ENCODE data around the gene SLC16A13. TPM values are rescaled to one million over a fixed set of nuclear protein-coding genes. Genes with fewer than 3 reads are reported as not detected.

The SLC16A13 gene
- total RNA-seq, 1 experiment from 2014 or later = 11.7 TPM

DNA sequence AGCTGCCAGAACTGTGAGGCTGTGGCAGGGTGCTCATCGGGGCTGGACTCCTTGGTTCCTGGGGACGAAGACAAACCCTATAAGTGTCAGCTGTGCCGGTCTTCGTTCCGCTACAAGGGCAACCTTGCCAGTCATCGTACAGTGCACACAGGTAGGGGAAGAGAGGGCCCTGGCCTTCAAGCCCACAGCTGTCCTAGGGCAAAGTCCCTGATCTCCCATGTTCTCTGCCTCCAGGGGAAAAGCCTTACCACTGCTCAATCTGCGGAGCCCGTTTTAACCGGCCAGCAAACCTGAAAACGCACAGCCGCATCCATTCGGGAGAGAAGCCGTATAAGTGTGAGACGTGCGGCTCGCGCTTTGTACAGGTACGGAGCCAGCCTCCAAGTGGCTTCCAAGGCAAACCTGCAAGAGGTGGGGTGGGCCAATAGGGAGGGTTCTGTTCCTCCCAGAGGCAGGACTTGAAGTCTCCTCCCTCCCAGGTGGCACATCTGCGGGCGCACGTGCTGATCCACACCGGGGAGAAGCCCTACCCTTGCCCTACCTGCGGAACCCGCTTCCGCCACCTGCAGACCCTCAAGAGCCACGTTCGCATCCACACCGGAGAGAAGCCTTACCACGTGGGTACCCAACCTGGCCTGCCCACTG is 9.2 kb upstream of the SLC16A13 start:
- no peaks in the 10 kb centered on the region for H3K9me3 ChIP-seq (ENCODE audit: low read depth, low read length, poor library complexity, severe bottlenecking)
- H3K36me3 ChIP-seq (ENCODE audit: insufficient read depth, low read length, poor library complexity, severe bottlenecking) = no peaks in the 10 kb centered on the region
- intact Hi-C loops (cut with micrococcal nuclease; ENCODE audit: unreplicated experiment) = no loop called here
- TF ChIP-seq EZH2 (IDR thresholded peaks at IDR 0.05; ENCODE audit: borderline replicate concordance, low read depth, low read length, poor library complexity, severe bottlenecking) = no peak
- TF ChIP-seq, protein P1, sequence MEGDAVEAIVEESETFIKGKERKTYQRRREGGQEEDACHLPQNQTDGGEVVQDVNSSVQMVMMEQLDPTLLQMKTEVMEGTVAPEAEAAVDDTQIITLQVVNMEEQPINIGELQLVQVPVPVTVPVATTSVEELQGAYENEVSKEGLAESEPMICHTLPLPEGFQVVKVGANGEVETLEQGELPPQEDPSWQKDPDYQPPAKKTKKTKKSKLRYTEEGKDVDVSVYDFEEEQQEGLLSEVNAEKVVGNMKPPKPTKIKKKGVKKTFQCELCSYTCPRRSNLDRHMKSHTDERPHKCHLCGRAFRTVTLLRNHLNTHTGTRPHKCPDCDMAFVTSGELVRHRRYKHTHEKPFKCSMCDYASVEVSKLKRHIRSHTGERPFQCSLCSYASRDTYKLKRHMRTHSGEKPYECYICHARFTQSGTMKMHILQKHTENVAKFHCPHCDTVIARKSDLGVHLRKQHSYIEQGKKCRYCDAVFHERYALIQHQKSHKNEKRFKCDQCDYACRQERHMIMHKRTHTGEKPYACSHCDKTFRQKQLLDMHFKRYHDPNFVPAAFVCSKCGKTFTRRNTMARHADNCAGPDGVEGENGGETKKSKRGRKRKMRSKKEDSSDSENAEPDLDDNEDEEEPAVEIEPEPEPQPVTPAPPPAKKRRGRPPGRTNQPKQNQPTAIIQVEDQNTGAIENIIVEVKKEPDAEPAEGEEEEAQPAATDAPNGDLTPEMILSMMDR (conservative IDR thresholded peaks at IDR 0.05; ENCODE audit: low read depth, low read length) = no peak
- peaks cover 10% of the 10 kb centered on the region for H3K4me1 ChIP-seq (ENCODE audit: insufficient read depth, low read length, poor library complexity, severe bottlenecking)
- POLR2A ChIA-PET (ENCODE audit: low non-redundant PET) = no interaction called here
- H3K27ac ChIP-seq (ENCODE audit: low read depth, low read length, poor library complexity, severe bottlenecking) = no peak overlapping the region
- DNase-seq (ENCODE audit: low spot score) = no peak
- BruUV-seq (replicated peaks) = no TSS peak
- CTCF ChIA-PET = no interaction called here
- no peak overlapping the region for H3K4me3 ChIP-seq (ENCODE audit: low read depth, low read length, poor library complexity, severe bottlenecking)
- no peaks in the 10 kb centered on the region for H3K27me3 ChIP-seq (replicated peaks; ENCODE audit: insufficient read depth, low read depth, low read length, poor library complexity)

DNA sequence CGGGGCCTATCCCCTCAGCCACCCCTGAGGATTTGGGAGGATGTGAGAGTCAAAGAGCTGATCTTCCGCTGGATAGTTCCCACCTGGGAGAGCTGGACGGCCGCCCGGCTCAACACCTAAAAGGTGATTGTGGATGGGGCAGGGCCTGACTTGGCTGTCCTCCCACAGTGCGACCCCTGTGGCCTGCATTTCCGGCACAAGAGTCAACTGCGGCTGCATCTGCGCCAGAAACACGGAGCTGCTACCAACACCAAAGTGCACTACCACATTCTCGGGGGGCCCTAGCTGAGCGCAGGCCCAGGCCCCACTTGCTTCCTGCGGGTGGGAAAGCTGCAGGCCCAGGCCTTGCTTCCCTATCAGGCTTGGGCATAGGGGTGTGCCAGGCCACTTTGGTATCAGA is 8.5 kb upstream of the SLC16A13 start:
- no peak for DNase-seq (ENCODE audit: low spot score)
- H3K27me3 ChIP-seq (replicated peaks; ENCODE audit: insufficient read depth, low read depth, low read length, poor library complexity) = no peaks in the 10 kb centered on the region
- no peak overlapping the region for H3K27ac ChIP-seq (ENCODE audit: low read depth, low read length, poor library complexity, severe bottlenecking)
- peaks cover 7% of the 10 kb centered on the region for H3K4me1 ChIP-seq (ENCODE audit: insufficient read depth, low read length, poor library complexity, severe bottlenecking)
- POLR2A ChIA-PET (ENCODE audit: low non-redundant PET) = no interaction called here
- H3K36me3 ChIP-seq (ENCODE audit: insufficient read depth, low read length, poor library complexity, severe bottlenecking) = no peaks in the 10 kb centered on the region
- TF ChIP-seq, protein P1 (conservative IDR thresholded peaks at IDR 0.05; ENCODE audit: low read depth, low read length) = no peak
- TF ChIP-seq EZH2 (IDR thresholded peaks at IDR 0.05; ENCODE audit: borderline replicate concordance, low read depth, low read length, poor library complexity, severe bottlenecking) = no peak
- no peak overlapping the region for H3K4me3 ChIP-seq (ENCODE audit: low read depth, low read length, poor library complexity, severe bottlenecking)
- no TSS peak for BruUV-seq (replicated peaks)
- no peaks in the 10 kb centered on the region for H3K9me3 ChIP-seq (ENCODE audit: low read depth, low read length, poor library complexity, severe bottlenecking)
- CTCF ChIA-PET = no interaction called here
- intact Hi-C loops (cut with micrococcal nuclease; ENCODE audit: unreplicated experiment) = no loop called here

DNA sequence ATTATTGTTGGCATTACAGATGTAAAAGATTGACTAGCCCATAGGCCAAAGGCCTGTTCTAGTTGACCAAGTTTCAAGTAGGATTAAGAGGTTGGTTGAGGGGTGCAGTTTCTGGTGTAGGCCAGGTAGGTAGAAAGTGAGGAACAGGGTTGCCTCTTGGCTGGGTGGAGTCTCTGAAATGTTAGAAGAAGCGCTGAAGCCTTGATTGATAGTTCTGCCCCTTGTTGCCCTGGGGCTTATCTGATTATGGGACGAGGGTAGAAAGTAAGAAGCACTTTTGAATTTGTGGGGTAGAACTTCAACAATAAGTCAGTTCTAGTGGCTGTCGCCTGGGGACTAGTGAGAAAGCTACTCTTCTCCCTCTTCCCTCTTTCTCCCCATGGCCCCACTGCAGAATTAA is 6.7 kb upstream of the SLC16A13 start:
- no peaks in the 10 kb centered on the region for H3K36me3 ChIP-seq (ENCODE audit: insufficient read depth, low read length, poor library complexity, severe bottlenecking)
- no peak for TF ChIP-seq EZH2 (IDR thresholded peaks at IDR 0.05; ENCODE audit: borderline replicate concordance, low read depth, low read length, poor library complexity, severe bottlenecking)
- TF ChIP-seq, protein P1 (conservative IDR thresholded peaks at IDR 0.05; ENCODE audit: low read depth, low read length) = no peak
- intact Hi-C loops (cut with micrococcal nuclease; ENCODE audit: unreplicated experiment) = no loop called here
- no peak overlapping the region for H3K4me3 ChIP-seq (ENCODE audit: low read depth, low read length, poor library complexity, severe bottlenecking)
- H3K27me3 ChIP-seq (replicated peaks; ENCODE audit: insufficient read depth, low read depth, low read length, poor library complexity) = no peaks in the 10 kb centered on the region
- DNase-seq (ENCODE audit: low spot score) = no peak
- H3K4me1 ChIP-seq (ENCODE audit: insufficient read depth, low read length, poor library complexity, severe bottlenecking) = peaks cover 7% of the 10 kb centered on the region
- POLR2A ChIA-PET (ENCODE audit: low non-redundant PET) = no interaction called here
- no TSS peak for BruUV-seq (replicated peaks)
- H3K27ac ChIP-seq (ENCODE audit: low read depth, low read length, poor library complexity, severe bottlenecking) = no peak overlapping the region
- no peaks in the 10 kb centered on the region for H3K9me3 ChIP-seq (ENCODE audit: low read depth, low read length, poor library complexity, severe bottlenecking)
- CTCF ChIA-PET = no interaction called here
